WTC11 (cell line): ENCODE data around the gene GNAI3. TPM values are rescaled to one million over a fixed set of nuclear protein-coding genes. Genes with fewer than 3 reads are reported as not detected.

Experiments
- ATAC-seq: fragments of 200-7000 bp; cut with Tn5 transposase; 2 replicates; pipeline ENCODE4 v1.10.0; 2021; ENCODE audit warnings: mild to moderate bottlenecking, moderate library complexity
- CTCF ChIA-PET: fragments of 300-600 bp; sonication (Branson Sonifier 250); formaldehyde crosslinking; loops from one replicate; lab custom pipeline; 2021; ENCODE audit warnings: antibody characterized with exemption; lab: Charles Lee
- POLR2A ChIA-PET: fragments of 350-600 bp; sonication (Branson Sonifier 250); formaldehyde crosslinking; loops from one replicate; lab custom pipeline; 2021; ENCODE audit warnings: antibody characterized with exemption; lab: Charles Lee
- DNase-seq: peaks from one replicate; pipeline ENCODE4 v3.0.0; 2021; ENCODE audit warnings: low spot score
- H3K27ac Mint-ChIP-seq: 2 replicates; pipeline ENCODE4 v1.8.0; 2021; ENCODE audit warnings: mixed read lengths
- H3K27me3 Mint-ChIP-seq: 2 replicates; pipeline ENCODE4 v1.8.0; 2021; ENCODE audit warnings: low read depth, mild to moderate bottlenecking, moderate library complexity, mixed read lengths
- H3K36me3 Mint-ChIP-seq: 2 replicates; pipeline ENCODE4 v1.8.0; 2021; ENCODE audit warnings: mixed read lengths
- H3K4me1 Mint-ChIP-seq: 2 replicates; pipeline ENCODE4 v1.8.0; 2022; ENCODE audit warnings: mixed read lengths
- H3K4me3 Mint-ChIP-seq: 2 replicates; pipeline ENCODE4 v1.8.0; 2021; ENCODE audit warnings: mild to moderate bottlenecking, moderate library complexity, mixed read lengths
- H3K9me3 Mint-ChIP-seq: 2 replicates; pipeline ENCODE4 v1.8.0; 2021; ENCODE audit warnings: mixed read lengths
- AFF4 ChIP-seq: sonication (generic); formaldehyde crosslinking; IDR thresholded peaks from 2 replicates; pipeline ENCODE4 v1.8.1; 2023; ENCODE audit warnings: mild to moderate bottlenecking, missing genetic modification reagents, borderline replicate concordance
- ARID4B ChIP-seq: sonication (generic); formaldehyde crosslinking; IDR thresholded peaks from 2 replicates; pipeline ENCODE4 v1.8.0; 2023; ENCODE audit warnings: missing genetic modification reagents, mild to moderate bottlenecking, borderline replicate concordance
- E2F5 ChIP-seq: sonication (generic); formaldehyde crosslinking; IDR thresholded peaks from 2 replicates; pipeline ENCODE4 v1.8.1; 2022; ENCODE audit warnings: mild to moderate bottlenecking, moderate library complexity, missing genetic modification reagents
- ERG ChIP-seq: fragments of 250-450 bp; sonication (Bioruptor Pico); IDR thresholded peaks from 2 replicates; pipeline ENCODE4 v1.8.0; 2021; ENCODE audit warnings: mild to moderate bottlenecking
- FOXK1 ChIP-seq: sonication (generic); formaldehyde crosslinking; IDR thresholded peaks from 2 replicates; pipeline ENCODE4 v1.8.0; 2022; ENCODE audit warnings: mild to moderate bottlenecking, moderate library complexity, missing genetic modification reagents
- HMGXB4 ChIP-seq: sonication (generic); formaldehyde crosslinking; IDR thresholded peaks from 2 replicates; pipeline ENCODE4 v1.8.1; 2023; ENCODE audit warnings: mild to moderate bottlenecking, moderate library complexity, missing genetic modification reagents
- RELA ChIP-seq: sonication (generic); formaldehyde crosslinking; IDR thresholded peaks from 2 replicates; pipeline ENCODE4 v1.8.1; 2022; ENCODE audit warnings: missing genetic modification reagents, mild to moderate bottlenecking, borderline replicate concordance
- RORB ChIP-seq: fragments of 250-450 bp; sonication (Bioruptor Pico); IDR thresholded peaks from 2 replicates; pipeline ENCODE4 v1.9.0; 2021; ENCODE audit warnings: mild to moderate bottlenecking
- ZNF138 ChIP-seq: sonication (generic); formaldehyde crosslinking; conservative IDR thresholded peaks from 2 replicates; pipeline ENCODE4 v1.8.1; 2022; ENCODE audit warnings: mild to moderate bottlenecking, moderate library complexity, missing genetic modification reagents
- ZNF281 ChIP-seq: sonication (generic); formaldehyde crosslinking; IDR thresholded peaks from 2 replicates; pipeline ENCODE4 v1.8.0; 2023; ENCODE audit warnings: mild to moderate bottlenecking, missing genetic modification reagents
- ZNF416 ChIP-seq: fragments of 250-450 bp; sonication (Bioruptor Pico); IDR thresholded peaks from 2 replicates; pipeline ENCODE4 v1.9.0; 2021; ENCODE audit warnings: mild to moderate bottlenecking, inconsistent platforms
- total RNA-seq: library from RNA; stranded (reverse); gene quantifications from 3 replicates; pipeline ENCODE4 v1.2.3, GENCODE V29; 2021

GNAI3 gene
- total RNA-seq, 1 experiment from 2014 or later, result 7.2 TPM

GRCh38 chr1:109611308-109611990 is 63.0 kb downstream of the GNAI3 start (continued):
- TF ChIP-seq AFF4 (CRISPR knock-in tag) (no peak), ZNF281 (no peak)

GRCh38 chr1:109613361-109614147 is 65.1 kb downstream of the GNAI3 start:
- Mint-ChIP-seq H3K9me3 (no peaks in the 10 kb centered on the region), H3K36me3 (no peaks in the 10 kb centered on the region), H3K4me1 (peaks cover 36% of the 10 kb centered on the region), H3K27me3 (no peaks in the 10 kb centered on the region), H3K27ac (no peak overlapping the region), H3K4me3 (no peak overlapping the region)
- ATAC-seq (no peak), DNase-seq (no peak)
- TF ChIP-seq ZNF138 (no peak), ZNF416 (no peak)
- ChIA-PET POLR2A (interaction anchor here (1.9 kb wide), 1 partner anchor 65 kb away, joined by 8 read pairs; the partner anchor contains the start of gene GNAI3), CTCF (interaction anchor here (0.7 to 3.9 kb wide), 5 partner anchors 17 to 84 kb away, joined by 3 to 24 read pairs (median 10); no protein-coding TSS in a partner anchor)

GRCh38 chr1:109615879-109616278 is 67.5 kb downstream of the GNAI3 start:
- POLR2A ChIA-PET, result no interaction called here
- no peak for ATAC-seq
- TF ChIP-seq FOXK1 (CRISPR knock-in tag), result no peak
- TF ChIP-seq RORB (CRISPR knock-in tag), result no peak
- TF ChIP-seq ERG (CRISPR knock-in tag), result no peak
- TF ChIP-seq ARID4B (CRISPR knock-in tag), result no peak
- no peak for TF ChIP-seq E2F5 (CRISPR knock-in tag)
- no peak for TF ChIP-seq HMGXB4 (CRISPR knock-in tag)
- no peak for TF ChIP-seq RELA (CRISPR knock-in tag)

More at GRCh38 chr1:109615879-109616278, 67.5 kb downstream of the GNAI3 start:
- Mint-ChIP-seq H3K27me3 (no peaks in the 10 kb centered on the region), H3K27ac (no peak overlapping the region), H3K4me1 (peaks cover 28% of the 10 kb centered on the region), H3K36me3 (no peaks in the 10 kb centered on the region), H3K4me3 (no peak overlapping the region), H3K9me3 (no peaks in the 10 kb centered on the region)
- CTCF ChIA-PET, result interaction anchor here (1.6 to 2.2 kb wide), 3 partner anchors 10 to 70 kb away, joined by 4 to 8 read pairs (median 5); no protein-coding TSS in a partner anchor
- DNase-seq, result no peak
